HCT116 (cell line): ENCODE data around the gene UFD1. TPM values are rescaled to one million over a fixed set of nuclear protein-coding genes. Genes with fewer than 3 reads are reported as not detected.

Experiments used
- ATAC-seq: fragments of 200-7000 bp; cut with Tn5 transposase; 2 replicates; pipeline ENCODE4 v1.9.1; 2020; ENCODE audit warnings: mild to moderate bottlenecking, moderate library complexity
- BruUV-seq: library from RNA; stranded (reverse); fragments of 400-500 nt; replicated peaks from 2 replicates; lab custom pipeline; 2021; lab: Mats Ljungman, UMichigan
- CTCF ChIA-PET: fragments of 300-600 bp; sonication (Branson Sonifier 250); formaldehyde crosslinking; loops from one replicate; lab custom pipeline; 2021; ENCODE audit warnings: antibody characterized with exemption; lab: Charles Lee
- POLR2A ChIA-PET: fragments of 300-600, 350-600 bp; sonication (Branson Sonifier 250); formaldehyde crosslinking; loops from one replicate; lab custom pipeline; 2021; ENCODE audit warnings: antibody characterized with exemption; lab: Charles Lee
- RAD21 ChIA-PET, 2 experiments: fragments of 300-600 bp; sonication (Branson Sonifier 250); formaldehyde crosslinking; loops; one replicate each; lab custom pipeline; 2023; ENCODE audit warnings: low total read pairs in 2 of 2; ENCODE audit not compliant: uncharacterized antibody in 2 of 2, unreplicated experiment in 2 of 2, low non-redundant PET in 1 of 2; lab: Charles Lee
- DNase-seq: peaks from one replicate; pipeline ENCODE4 v3.0.0-alpha.2; 2010; ENCODE audit warnings: low read depth, low spot score
- H2AFZ ChIP-seq: fragments of 200-600 bp; shearing (Covaris generic), sonication (generic); 2 replicates; pipeline ENCODE4 v1.6.1; 2017; ENCODE audit warnings: low read depth, mixed run types, mixed read lengths, antibody characterized with exemption, low read length; ENCODE audit not compliant: poor library complexity, severe bottlenecking
- H3K27ac ChIP-seq: 2 replicates; pipeline ENCODE4 v1.5.1; 2012; ENCODE audit warnings: low read depth, low read length
- H3K27me3 ChIP-seq: fragments of 200-600 bp; sonication (generic); 2 replicates; pipeline ENCODE4 v1.6.1; 2016; ENCODE audit warnings: mixed run types, low read length, mixed read lengths; ENCODE audit not compliant: insufficient read depth
- H3K36me3 ChIP-seq, 2 experiments: fragments of 200-500 bp in 1 of 2; fragments of 200-600 bp in 1 of 2; sonication (Bioruptor generic) in 1 of 2; sonication (generic) in 1 of 2; 2 replicates each; pipeline versions ENCODE4 v1.5.1 to v1.6.1; 2014 to 2016; ENCODE audit warnings: low read length in 2 of 2, inconsistent platforms in 1 of 2, mixed read lengths in 1 of 2, mixed run types in 1 of 2; ENCODE audit not compliant: insufficient read depth in 2 of 2, control insufficient read depth in 1 of 2
- H3K4me1 ChIP-seq, 2 experiments: fragments of 200-600 bp in 1 of 2; sonication (generic) in 1 of 2; 2 replicates each; pipeline versions ENCODE4 v1.5.1 to v1.6.1; 2012 to 2017; ENCODE audit warnings: low read length in 2 of 2, inconsistent platforms in 1 of 2, mild to moderate bottlenecking in 1 of 2, mixed read lengths in 1 of 2, mixed run types in 1 of 2, moderate library complexity in 1 of 2; ENCODE audit not compliant: insufficient read depth in 2 of 2, control insufficient read depth in 1 of 2
- H3K4me2 ChIP-seq: fragments of 200-600 bp; sonication (generic); 2 replicates; pipeline ENCODE4 v1.6.1; 2017; ENCODE audit warnings: mixed run types, low read length, mixed read lengths
- H3K4me3 ChIP-seq, 2 experiments: fragments of 200-600 bp in 1 of 2; sonication (generic) in 1 of 2; replicated peaks in 1 of 2; 2 replicates each; pipeline ENCODE4 v1.5.1; 2011 to 2016; ENCODE audit warnings: low read length in 2 of 2, control low read depth in 1 of 2, low read depth in 1 of 2, mild to moderate bottlenecking in 1 of 2, mixed read lengths in 1 of 2, mixed run types in 1 of 2
- H3K79me2 ChIP-seq: fragments of 200-600 bp; sonication (generic); 2 replicates; pipeline ENCODE4 v1.6.1; 2017; ENCODE audit warnings: mild to moderate bottlenecking, mixed run types, low read length, moderate library complexity, mixed read lengths; ENCODE audit not compliant: insufficient read depth
- H3K9ac ChIP-seq: fragments of 200-600 bp; sonication (generic); 2 replicates; pipeline ENCODE4 v1.6.1; 2016; ENCODE audit warnings: low read length, mixed read lengths
- H3K9me2 ChIP-seq: fragments of 200-600 bp; sonication (generic), shearing (Covaris generic); 2 replicates; pipeline ENCODE4 v1.6.1; 2017; ENCODE audit warnings: mixed run types, mild to moderate bottlenecking, moderate library complexity; ENCODE audit not compliant: insufficient read depth
- H3K9me3 ChIP-seq, 2 experiments: fragments of 200-500 bp in 1 of 2; fragments of 200-600 bp in 1 of 2; sonication (Bioruptor generic) in 1 of 2; sonication (generic) in 1 of 2; 2 replicates each; pipeline ENCODE4 v1.6.1; 2014 to 2017; ENCODE audit warnings: low read length in 2 of 2, mixed read lengths in 2 of 2, inconsistent platforms in 1 of 2, low read depth in 1 of 2, mild to moderate bottlenecking in 1 of 2, mixed run types in 1 of 2, moderate library complexity in 1 of 2; ENCODE audit not compliant: control insufficient read depth in 1 of 2, insufficient read depth in 1 of 2
- H4K20me1 ChIP-seq: fragments of 200-600 bp; sonication (generic), shearing (Covaris generic); 2 replicates; pipeline ENCODE4 v1.6.1; 2017; ENCODE audit warnings: mixed run types, mild to moderate bottlenecking, moderate library complexity; ENCODE audit not compliant: insufficient read depth
- ATF3 ChIP-seq: IDR thresholded peaks from 2 replicates; pipeline ENCODE4 v1.6.1; 2012
- CBX3 ChIP-seq: IDR thresholded peaks from 2 replicates; pipeline ENCODE4 v1.6.1; 2012; ENCODE audit warnings: low read depth
- ELF1 ChIP-seq: IDR thresholded peaks from 2 replicates; pipeline ENCODE4 v1.6.1; 2012; ENCODE audit warnings: low read depth, borderline replicate concordance
- EZH2 ChIP-seq: fragments of 200-600 bp; sonication (generic); IDR thresholded peaks from 2 replicates; pipeline ENCODE4 v1.6.1; 2017; ENCODE audit warnings: antibody characterized with exemption, mixed run types
- FOSL1 ChIP-seq: IDR thresholded peaks from 2 replicates; pipeline ENCODE4 v1.6.1; 2012; ENCODE audit warnings: low read depth
- JUND ChIP-seq: IDR thresholded peaks from 2 replicates; pipeline ENCODE4 v1.6.1; 2012
- POLR2A ChIP-seq: IDR thresholded peaks from 2 replicates; pipeline ENCODE4 v1.7.0; 2011; ENCODE audit warnings: borderline replicate concordance; ENCODE audit not compliant: insufficient read depth, insufficient read length; ENCODE audit errors: extremely low read depth
- POLR2AphosphoS5 ChIP-seq: IDR thresholded peaks from 2 replicates; pipeline ENCODE4 v1.6.1; 2011; ENCODE audit warnings: mild to moderate bottlenecking, low read depth, low read length, moderate library complexity
- RAD21 ChIP-seq: IDR thresholded peaks from 2 replicates; pipeline ENCODE4 v1.6.1; 2012; ENCODE audit warnings: low read depth, mild to moderate bottlenecking
- REST ChIP-seq: IDR thresholded peaks from 2 replicates; pipeline ENCODE4 v1.6.1; 2012; ENCODE audit warnings: low read depth
- SIN3A ChIP-seq: IDR thresholded peaks from 2 replicates; pipeline ENCODE4 v1.6.1; 2012; ENCODE audit warnings: low read depth
- SP1 ChIP-seq: IDR thresholded peaks from 2 replicates; pipeline ENCODE4 v1.6.1; 2012; ENCODE audit warnings: low read depth
- SRF ChIP-seq: IDR thresholded peaks from 2 replicates; pipeline ENCODE4 v1.6.1; 2012; ENCODE audit warnings: low read depth
- TCF7L2 ChIP-seq: IDR thresholded peaks from 2 replicates; pipeline ENCODE4 v1.7.0; 2011; ENCODE audit warnings: borderline replicate concordance, inconsistent platforms; ENCODE audit not compliant: insufficient read depth, insufficient read length; ENCODE audit errors: extremely low read depth
- ZBTB33 ChIP-seq: IDR thresholded peaks from 2 replicates; pipeline ENCODE4 v1.6.1; 2011; ENCODE audit warnings: mild to moderate bottlenecking, low read length, moderate library complexity; ENCODE audit not compliant: insufficient replicate concordance; ENCODE audit errors: extremely low read depth
- ZFX ChIP-seq: fragments of 450-650 bp; IDR thresholded peaks from 2 replicates; pipeline ENCODE4 v1.6.1; 2017
- ZNF274 ChIP-seq: fragments of 200-500 bp; sonication (Bioruptor generic); IDR thresholded peaks from 2 replicates; pipeline ENCODE4 v1.6.1; 2014; ENCODE audit warnings: mild to moderate bottlenecking, low read depth, low read length, inconsistent platforms
- intact Hi-C: fragments of 100-400 bp; cut with micrococcal nuclease; formaldehyde crosslinking; loops from 2 replicates; pipeline ENCODE4 v1.10.0; 2022
- total RNA-seq: library from RNA; stranded (reverse); gene quantifications from one replicate; pipeline ENCODE4 v1.2.1, GENCODE V29; 2021; ENCODE audit not compliant: unreplicated experiment
- TF ChIP-seq, protein P1 (sequence below): IDR thresholded peaks from 2 replicates; pipeline ENCODE4 v1.6.1; 2012

UFD1 gene
- total RNA-seq, 1 experiment from 2014 or later, result 97.5 TPM

- Histone ChIP-seq H3K79me2 (peaks cover 35% of the 10 kb centered on the region), H3K9me2 (no peaks in the 10 kb centered on the region), H3K27ac (no peak overlapping the region), H3K27me3 (no peaks in the 10 kb centered on the region), H4K20me1 (no peaks in the 10 kb centered on the region), H2AFZ (no peak overlapping the region), H3K4me2 (no peak overlapping the region), H3K9me3 (no peaks in the 10 kb centered on the region), H3K36me3 (peaks cover 56 to 77% of the 10 kb centered on the region in 2 experiments), H3K9ac (no peak overlapping the region), H3K4me1 (no peaks in the 10 kb centered on the region), H3K4me3 (no peak overlapping the region)
- POLR2A ChIA-PET, result no interaction called here
- DNase-seq (no peak), ATAC-seq (no peak)
- no TSS peak for BruUV-seq
- TF ChIP-seq SIN3A (no peak), FOSL1 (no peak), EZH2 (no peak), JUND (no peak), CBX3 (no peak), ATF3 (no peak), ZNF274 (no peak), ELF1 (no peak), ZFX (no peak), REST (no peak), ZBTB33 (no peak), POLR2AphosphoS5 (no peak), SRF (no peak), TCF7L2 (no peak), RAD21 (no peak), SP1 (no peak), POLR2A (no peak)
- TF ChIP-seq, protein P1, sequence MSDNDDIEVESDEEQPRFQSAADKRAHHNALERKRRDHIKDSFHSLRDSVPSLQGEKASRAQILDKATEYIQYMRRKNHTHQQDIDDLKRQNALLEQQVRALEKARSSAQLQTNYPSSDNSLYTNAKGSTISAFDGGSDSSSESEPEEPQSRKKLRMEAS, result no peak
- CTCF ChIA-PET, result no interaction called here
- intact Hi-C loops, result no loop called here
- RAD21 ChIA-PET, result no interaction called here
These were observed 11.1 kb downstream of the UFD1 start for GRCh38 chr22:19467912-19468311.
